Upper lobe of left lung (tissue), 4 donors: ENCODE results near the gene RBBP5.

Experiments
- CTCF ChIP-seq, 6 experiments: fragments of 450-650 bp in 4 of 6; fragments of 200-600 bp in 2 of 6; sonication (generic) in 2 of 6; IDR thresholded peaks; one replicate each; pipeline ENCODE4 v1.5.1; 2016 to 2019; ENCODE audit warnings: antibody characterized with exemption in 6 of 6
- EP300 ChIP-seq, 4 donors: sonication (generic); formaldehyde crosslinking; IDR thresholded peaks; one replicate each; pipeline ENCODE4 v1.5.1; 2017; ENCODE audit warnings: antibody characterized with exemption in 4 of 4, control low read depth in 2 of 4
- POLR2A ChIP-seq, 4 donors: fragments of 450-650 bp; IDR thresholded peaks; one replicate each; pipeline ENCODE4 v1.5.1; 2016 to 2017; ENCODE audit warnings: antibody characterized with exemption in 4 of 4, mild to moderate bottlenecking in 2 of 4
- POLR2AphosphoS5 ChIP-seq, 2 donors: sonication (generic); formaldehyde crosslinking; IDR thresholded peaks; one replicate each; pipeline ENCODE4 v1.5.1; 2017; ENCODE audit warnings: antibody characterized with exemption in 2 of 2

GRCh38 chr1:205057808-205058575, 63.8 kb downstream of the RBBP5 start:
- TF ChIP-seq CTCF (IDR thresholded peaks at IDR 0.05) (no peak), POLR2A (IDR thresholded peaks at IDR 0.05) (no peak), POLR2AphosphoS5 (IDR thresholded peaks at IDR 0.05) (no peak), EP300 (IDR thresholded peaks at IDR 0.05) (no peak)
